HG03175 (cell line): ENCODE data around the gene KCNB1.

Source experiments
- ATAC-seq: cut with Tn5 transposase; IDR thresholded peaks from one replicate; pipeline ENCODE4 v1.9.1; 2021; ENCODE audit warnings: mild to moderate bottlenecking, moderate library complexity; ENCODE audit not compliant: unreplicated experiment

Gene KCNB1

GRCh38 chr20:49393803-49394202 is 88.7 kb downstream of the KCNB1 start:
- ATAC-seq = no peak

DNA sequence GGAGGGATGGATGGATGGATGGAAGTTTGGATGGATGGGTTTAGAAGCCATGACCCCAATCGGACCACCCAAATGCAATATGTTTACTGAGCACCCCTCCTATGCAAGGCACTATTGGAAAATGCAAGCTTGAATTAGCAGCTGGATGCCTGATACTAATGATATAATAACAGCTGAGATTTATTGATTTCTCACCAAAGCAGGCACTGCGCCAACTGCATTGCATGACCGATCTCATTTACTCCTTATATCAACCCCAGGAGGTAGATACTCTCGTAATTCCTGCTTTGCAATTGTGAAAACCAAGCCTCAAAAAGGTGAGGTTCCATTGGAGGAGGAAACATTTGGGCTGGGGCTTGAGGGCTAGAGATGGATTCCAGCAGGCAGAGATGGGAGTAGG is 89.7 kb downstream of the KCNB1 start:
- ATAC-seq = no peak

DNA sequence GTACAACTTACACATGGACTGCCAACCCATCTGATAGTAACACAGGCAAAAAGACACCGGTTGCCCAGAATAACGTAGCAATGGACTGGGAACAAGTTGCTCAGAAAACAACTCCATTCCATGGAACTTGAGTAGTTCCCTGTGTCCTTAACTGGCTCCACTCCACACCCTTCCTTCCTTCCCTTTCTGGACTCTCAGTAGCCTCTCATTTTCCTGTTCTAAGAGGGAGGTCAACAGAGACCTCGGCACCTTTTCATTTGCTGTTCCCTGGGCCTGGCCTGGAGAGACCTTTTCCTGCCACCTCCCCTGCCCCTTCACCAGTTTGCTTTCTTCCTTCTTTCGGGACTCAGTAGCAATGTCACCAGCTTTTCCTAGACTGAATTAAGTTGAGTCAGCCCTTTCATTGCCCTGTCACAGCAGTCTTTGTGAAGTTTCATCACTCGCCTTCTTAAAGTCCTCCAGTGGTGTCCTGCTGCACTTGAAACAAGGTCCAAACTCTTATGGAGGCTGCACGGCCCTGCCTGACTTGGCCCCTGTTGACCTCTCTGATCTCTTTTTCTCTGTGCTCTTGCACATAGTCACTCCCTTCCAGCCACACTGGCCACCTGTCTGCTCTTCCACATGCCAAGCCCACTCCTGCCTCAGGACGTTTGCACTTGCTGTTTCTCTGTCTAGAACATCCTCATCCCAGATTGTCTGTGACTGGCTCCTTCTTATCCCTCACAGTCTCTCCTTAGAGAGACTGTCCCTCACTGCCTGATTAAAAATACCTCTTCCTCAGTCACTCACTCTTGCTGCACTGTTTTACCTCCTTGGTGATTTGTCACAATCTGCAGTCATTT is 90.8 kb downstream of the KCNB1 start:
- ATAC-seq = no peak

- ATAC-seq = no peak
Measured at GRCh38 chr20:49389854-49390253, 92.6 kb downstream of the KCNB1 start.

GRCh38 chr20:49388744-49389143 is 93.7 kb downstream of the KCNB1 start:
- ATAC-seq = no peak

DNA sequence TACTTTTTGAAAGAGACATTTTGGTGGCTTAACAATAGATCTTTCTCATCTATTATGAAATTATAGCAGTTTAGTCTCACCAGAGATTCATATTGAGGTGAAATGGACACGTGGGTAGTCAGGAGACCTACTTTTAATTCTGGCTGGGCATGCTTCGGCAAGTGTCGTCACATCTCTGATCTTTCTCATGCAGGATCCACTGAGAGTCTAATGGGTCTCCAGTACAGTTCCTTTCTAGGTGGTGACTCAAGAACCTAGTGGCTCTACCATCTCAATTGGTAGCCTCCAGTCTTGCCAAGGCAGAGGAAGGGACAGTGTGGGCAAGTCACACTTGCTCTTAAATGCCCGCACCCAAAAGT is 94.9 kb downstream of the KCNB1 start:
- no peak for ATAC-seq

GRCh38 chr20:49386848-49387580 is 95.5 kb downstream of the KCNB1 start:
- no peak for ATAC-seq

- no peak for ATAC-seq
Measured at GRCh38 chr20:49385465-49385864, 97.0 kb downstream of the KCNB1 start.

DNA sequence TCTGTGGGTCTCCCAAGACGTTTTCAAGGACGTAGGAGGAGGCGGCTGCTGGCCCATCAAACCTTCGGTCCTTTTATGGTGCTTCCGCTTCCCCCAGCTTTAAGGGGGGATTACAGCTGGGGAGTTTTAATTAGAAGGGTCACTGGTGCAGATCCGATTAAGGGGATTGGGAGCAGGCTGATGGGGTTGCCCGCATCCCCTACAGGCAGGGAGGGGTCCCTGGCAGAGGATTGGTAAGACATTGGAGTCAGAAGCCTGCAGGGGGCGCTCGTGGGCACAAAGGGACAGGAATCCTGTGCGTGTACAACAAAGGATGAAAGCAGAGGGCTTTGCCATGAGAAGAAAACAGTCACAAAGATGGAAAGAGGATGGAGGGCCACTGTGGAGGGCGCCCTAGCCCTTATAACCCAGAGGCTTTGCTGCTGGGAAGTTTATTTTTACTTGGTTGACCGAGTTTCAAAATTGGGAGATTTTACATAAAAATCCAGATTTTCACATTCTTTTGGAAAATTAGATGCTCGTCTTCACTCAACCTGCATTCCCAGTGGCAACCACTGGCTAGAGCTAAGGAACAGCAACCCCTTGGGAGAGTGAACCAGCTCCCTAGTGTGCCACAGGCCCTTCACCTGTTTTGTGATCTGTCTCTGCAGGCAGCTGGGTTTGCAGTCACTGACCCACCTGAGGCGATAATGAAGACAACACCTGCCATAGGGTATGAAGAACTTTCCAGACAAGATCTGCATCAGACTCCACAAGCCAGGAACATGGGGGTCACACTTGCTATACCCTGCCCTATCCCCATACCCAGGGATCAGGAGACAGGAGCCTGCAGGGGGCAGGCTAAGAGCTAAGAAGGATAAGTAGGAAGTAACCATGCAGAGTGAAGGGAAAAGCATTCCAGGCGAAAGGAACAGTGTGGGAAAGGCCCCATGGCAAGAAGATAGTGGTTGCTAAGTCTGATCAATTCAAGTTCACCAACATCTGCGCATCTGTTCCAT is 97.7 kb downstream of the KCNB1 start:
- ATAC-seq = no peak

DNA sequence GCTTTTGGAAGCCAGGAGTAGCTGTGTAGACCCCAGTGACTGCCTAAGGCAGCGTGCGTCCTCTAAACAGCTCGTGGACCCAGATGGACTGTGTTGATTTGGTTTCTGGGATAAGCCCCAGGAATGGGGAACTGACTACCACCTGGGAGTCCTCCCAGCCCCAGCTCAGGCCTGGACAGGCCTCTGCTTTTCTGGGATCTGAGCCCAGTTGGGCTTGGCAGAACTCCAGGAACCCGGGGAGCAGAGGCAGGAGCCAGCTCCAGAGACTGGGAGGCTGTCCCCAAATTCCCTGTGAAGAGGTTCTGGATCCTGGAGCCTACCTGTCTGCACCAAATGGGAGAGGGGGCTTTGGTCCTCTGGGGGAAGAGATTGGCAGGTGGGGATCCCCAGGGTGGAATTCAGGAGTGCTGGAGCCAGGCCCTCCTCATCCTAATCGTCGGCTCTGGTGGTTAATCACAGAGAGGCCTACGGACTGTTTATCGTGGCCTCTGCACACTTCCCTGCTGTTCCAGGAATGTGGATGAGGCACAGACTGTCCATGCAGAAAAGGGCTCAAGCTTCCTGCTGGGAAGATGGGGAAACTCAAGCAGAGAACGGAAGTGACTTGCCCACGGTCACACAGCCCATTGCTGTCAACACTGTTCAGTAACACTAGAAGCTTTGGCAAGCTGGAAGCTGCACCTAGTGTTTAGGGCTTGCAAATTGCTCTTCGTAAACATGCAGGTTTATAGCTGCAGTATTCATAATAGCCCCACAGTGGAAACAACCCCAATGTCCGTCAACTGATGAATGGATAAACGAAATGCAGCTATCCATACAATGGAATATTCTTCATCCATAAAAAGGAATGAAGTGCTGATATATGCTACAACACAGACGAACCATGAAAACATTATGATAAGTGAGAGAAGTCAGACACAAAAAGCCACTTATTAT is 100.6 kb downstream of the KCNB1 start:
- ATAC-seq = no peak

- ATAC-seq = no peak
Measured at GRCh38 chr20:49380337-49380780, 102.1 kb downstream of the KCNB1 start.

- ATAC-seq = no peak
Measured at GRCh38 chr20:49379338-49379737, 103.1 kb downstream of the KCNB1 start.

GRCh38 chr20:49377326-49377725 is 105.1 kb downstream of the KCNB1 start:
- ATAC-seq = no peak

DNA sequence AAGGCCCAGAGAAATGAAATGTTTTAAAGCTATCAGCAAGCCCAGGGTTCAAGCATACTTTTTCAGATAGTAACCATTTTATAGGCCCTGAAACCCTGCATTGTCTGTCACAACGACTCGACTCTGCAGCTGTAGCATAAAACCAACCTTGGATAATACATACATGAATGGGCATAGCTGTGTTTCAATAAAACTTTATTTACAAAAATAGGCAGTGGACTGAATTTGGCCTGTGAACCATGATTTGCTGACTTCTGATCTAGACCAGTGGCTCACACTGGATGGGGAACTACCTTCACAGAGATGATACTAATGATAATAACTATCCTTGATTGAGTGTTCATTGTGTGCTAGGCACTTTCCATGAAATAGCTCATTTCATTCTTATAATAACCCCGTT is 107.3 kb downstream of the KCNB1 start:
- ATAC-seq = no peak

GRCh38 chr20:49372095-49372734 is 110.3 kb downstream of the KCNB1 start:
- ATAC-seq = no peak

GRCh38 chr20:49368596-49368995 is 113.9 kb downstream of the KCNB1 start:
- ATAC-seq = no peak

- no peak for ATAC-seq
Measured at GRCh38 chr20:49367113-49367512, 115.4 kb downstream of the KCNB1 start.

GRCh38 chr20:49366687-49367086 is 115.8 kb downstream of the KCNB1 start:
- no peak for ATAC-seq

DNA sequence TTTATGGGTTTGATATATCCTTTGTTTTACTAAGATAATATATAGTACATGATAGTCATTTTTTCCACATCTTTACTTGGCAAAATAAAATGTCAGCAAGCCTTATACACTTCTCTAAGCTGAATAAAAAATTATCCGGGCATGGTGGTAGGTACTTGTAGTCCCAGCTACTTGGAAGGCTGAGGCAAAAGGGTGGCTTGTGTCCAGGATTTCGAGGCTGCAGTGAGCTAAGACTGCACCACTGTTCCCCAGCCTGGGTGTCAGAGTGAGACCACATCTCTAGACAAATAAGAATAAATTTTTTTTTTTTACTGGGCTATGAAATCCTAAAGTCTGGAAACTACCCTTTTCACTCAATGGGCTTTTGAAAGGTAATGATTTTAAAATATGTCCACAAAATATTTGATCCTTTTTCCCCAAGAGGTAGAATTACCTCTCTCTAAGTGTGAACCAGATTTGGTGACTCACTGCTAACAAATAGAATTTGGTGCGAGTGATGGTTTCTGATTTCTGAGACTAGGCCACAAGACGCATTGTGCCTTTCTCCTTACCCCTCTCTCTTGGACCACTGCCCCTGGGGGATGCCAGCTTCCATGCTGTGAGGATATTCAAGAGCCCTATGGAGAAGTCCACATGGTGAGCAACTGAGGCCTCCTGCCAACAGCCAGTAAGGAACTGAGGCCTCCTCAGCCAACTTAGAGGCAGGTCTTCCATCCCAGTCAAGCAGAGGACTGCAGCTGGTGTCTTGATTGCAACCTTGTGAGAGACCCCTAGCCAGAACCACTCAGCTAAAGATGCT is 120.4 kb downstream of the KCNB1 start:
- ATAC-seq = no peak
